GM18861 (cell line): ENCODE measurements around the gene SIN3A.
"Not testable (repeated sequence)": the region's sequence is repeated elsewhere in the genome, so short reads cannot be mapped to it uniquely, and the experiment has no call there.

Experiments used
- ATAC-seq: cut with Tn5 transposase; IDR thresholded peaks from one replicate; pipeline ENCODE4 v1.9.1; 2021; ENCODE audit not compliant: unreplicated experiment

Gene SIN3A

DNA sequence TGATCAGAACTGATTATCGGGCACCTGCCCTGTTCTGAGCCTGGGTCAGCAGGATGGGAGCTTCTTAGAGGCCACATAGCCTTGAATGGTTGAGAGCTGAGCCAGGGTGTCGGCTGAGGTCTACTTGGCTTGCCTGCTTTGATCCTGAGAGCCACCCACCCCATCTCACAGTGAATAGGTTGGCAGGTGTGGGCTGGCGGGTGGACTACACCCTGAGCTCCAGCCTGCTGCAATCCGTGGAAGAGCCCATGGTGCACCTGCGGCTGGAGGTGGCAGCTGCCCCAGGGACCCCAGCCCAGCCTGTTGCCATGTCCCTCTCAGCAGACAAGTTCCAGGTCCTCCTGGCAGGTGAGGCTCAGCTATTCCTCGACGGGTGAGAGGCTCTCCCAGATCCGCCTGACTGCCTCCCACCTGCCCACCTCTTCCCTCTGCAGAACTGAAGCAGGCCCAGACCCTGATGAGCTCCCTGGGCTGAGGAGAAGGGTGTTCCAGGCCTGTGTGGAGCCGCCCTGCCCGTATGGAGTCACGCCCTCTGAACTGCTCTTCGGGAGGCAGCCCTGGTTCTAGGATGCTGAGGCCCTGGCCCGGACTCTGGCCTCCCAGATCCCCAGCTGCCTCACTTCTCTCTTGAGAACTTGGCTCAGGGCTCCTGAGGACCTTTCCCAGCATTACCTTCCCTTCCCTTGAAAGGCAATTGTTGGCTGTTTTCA, 111.8 kb downstream of the SIN3A start:
- ATAC-seq, result no peak

GRCh38 chr15:75338661-75339240, 112.7 kb downstream of the SIN3A start:
- ATAC-seq, result no peak

GRCh38 chr15:75335705-75336355, 115.7 kb downstream of the SIN3A start, which contains the start of gene COMMD4:
TSS of gene COMMD4 (plus strand) at chr15:75336063. CDS start at chr15:75336090, 27 bp downstream.
- no peak for ATAC-seq

- no peak for ATAC-seq
Measured at GRCh38 chr15:75335313-75335704, 116.2 kb downstream of the SIN3A start.

DNA sequence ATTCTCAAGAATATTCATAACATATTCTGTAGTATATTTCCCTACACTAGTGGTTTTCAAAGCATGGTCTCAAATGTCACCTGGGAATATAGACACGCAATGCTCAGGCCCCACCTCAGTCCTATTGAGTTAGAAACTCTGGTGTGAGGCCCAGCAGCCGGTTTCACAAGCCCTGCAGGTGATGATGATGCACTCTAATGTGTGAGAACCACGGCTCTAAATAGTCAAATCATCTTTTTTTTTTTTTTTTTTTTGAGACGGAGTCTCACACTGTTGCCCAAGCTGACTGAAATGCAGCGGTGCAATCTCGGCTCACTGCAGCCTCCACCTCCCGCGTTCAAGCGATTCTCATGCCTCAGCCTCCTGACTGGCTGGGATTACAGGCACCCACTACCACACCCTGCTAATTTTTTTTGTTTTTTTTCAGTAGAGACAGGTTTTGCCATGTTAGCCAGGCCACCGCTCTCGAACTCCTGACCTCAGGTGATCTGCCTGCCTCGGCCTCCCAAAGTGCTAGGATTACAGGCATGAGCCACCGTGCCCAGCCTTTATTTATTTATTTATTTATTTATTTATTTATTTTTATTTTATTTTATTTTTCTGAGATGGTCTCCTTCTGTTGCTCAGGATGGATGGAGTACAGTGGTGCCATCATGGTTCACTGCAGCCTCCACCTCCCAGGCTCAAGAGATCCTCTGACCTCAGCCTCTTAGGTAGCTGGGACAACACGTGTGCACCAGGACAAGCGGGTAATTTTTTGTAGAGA, 117.7 kb downstream of the SIN3A start:
- not testable (repeated sequence) for ATAC-seq

GRCh38 chr15:75332093-75332492, 119.4 kb downstream of the SIN3A start:
- ATAC-seq, result not testable (repeated sequence)

GRCh38 chr15:75329571-75329970, 121.9 kb downstream of the SIN3A start:
- no peak for ATAC-seq

DNA sequence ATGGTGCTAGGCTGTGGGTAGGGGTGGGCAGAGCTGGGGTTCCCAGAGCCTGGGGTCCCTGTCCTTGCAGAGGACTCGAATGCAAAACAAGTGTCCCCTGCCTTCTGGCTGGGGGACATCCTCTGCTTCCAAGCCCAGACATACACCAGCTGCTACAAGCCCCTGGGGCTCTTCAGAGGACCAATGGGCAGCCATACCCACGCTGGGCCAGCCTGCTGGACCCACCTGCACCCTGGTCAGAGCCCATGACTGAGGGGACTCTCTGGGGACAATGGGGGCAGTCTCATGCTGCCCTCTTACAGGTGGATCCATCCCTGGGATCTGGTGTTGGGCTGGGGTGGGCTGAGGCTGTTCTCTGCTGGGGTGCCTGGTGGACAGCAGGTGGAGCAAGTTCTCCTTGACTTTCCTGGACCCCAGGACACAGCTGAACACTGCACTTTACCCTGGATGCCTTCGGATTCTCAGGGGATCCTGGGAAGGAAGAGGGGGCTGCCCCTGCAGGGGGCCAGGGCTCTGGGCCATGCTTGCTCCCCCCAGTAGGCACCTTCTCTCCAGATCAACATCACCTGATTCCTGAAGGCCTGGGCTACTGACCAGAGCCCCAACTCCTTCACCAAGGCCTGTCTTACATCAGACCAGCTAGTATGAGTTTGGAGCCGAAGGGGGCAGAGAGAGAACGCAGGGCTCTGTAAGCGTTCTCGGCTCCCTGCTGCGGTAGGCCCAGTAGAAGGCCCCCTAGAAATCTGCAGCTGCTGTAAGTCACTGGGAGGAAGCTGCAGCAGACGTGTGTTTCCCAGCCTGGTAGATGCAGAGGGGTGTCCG, 122.8 kb downstream of the SIN3A start:
- no peak for ATAC-seq

DNA sequence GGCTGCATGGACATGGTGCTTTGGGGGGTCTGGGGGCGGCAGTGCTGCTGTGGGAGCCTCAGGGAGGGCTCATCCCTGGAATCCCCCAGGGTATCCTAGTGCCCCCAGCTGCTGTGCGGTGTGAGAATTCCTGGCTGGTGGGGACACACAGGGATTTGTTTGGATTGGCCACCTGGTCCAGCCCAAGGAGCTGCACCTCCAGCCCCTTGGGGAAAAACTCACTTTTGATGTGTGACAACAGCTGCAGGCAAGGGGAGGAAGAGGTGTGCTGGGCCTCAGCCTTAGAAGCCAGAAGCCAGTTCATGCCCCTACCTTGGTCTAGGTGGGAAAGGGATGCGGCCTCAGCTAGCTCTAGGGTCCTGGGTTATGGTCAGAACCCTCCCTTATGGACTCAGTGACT, 124.0 kb downstream of the SIN3A start:
- no peak for ATAC-seq

GRCh38 chr15:75327005-75327404, 124.5 kb downstream of the SIN3A start:
- no peak for ATAC-seq

DNA sequence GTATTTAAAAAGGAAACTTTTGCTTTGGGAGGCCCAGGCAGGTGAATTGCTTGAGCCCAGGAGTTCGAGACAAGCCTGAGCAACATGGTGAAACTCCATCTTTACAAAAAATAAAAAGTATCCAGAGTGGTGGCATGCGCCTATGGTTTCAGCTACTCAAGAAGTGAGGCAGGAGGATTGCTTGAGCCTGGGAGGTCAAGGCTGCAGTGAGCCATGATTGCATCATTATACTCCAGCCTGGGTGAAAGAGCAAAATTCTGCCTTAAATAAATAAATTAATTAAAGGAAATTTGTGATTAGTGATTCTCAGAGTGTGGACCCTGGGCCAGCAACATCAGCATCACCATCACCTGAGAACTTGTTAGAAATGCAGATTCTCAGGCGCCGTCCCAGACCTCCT, 125.6 kb downstream of the SIN3A start:
- no peak for ATAC-seq

GRCh38 chr15:75321711-75322110, 129.8 kb downstream of the SIN3A start:
- no peak for ATAC-seq
